Head of caudate nucleus (tissue), 42 donors: Measurements from ENCODE around the gene MMP23B.
"Not testable (repeated sequence)": the region's sequence is repeated elsewhere in the genome, so short reads cannot be mapped to it uniquely, and the experiment has no call there.

ENCODE experiments used
- DNase-seq, 42 donors: peaks; one replicate each; pipeline versions ENCODE4 v3.0.0 to v3.0.0-alpha.2; 2020 to 2021; ENCODE audit warnings: mixed read lengths in 7 of 42
- intact Hi-C: fragments of 100-400 bp; cut with DNase I; formaldehyde crosslinking; loops from one replicate; pipeline ENCODE4 v1.15.0; 2022

The MMP23B gene

GRCh38 chr1:1631782-1632420 is at the start of gene MMP23B:
MMP23B (plus strand) TSS chr1:1632173; CDS start chr1:1632219, 46 bp downstream.
- peak in 1 of 42 donors; percentile 12 for DNase-seq
- intact Hi-C loops = no loop called here

GRCh38 chr1:1582585-1583346 is 49.2 kb upstream of the MMP23B start:
- intact Hi-C loops = no loop called here
- DNase-seq = no peak

GRCh38 chr1:1583347-1584010 is 48.5 kb upstream of the MMP23B start:
- DNase-seq = no peak
- intact Hi-C loops = no loop called here

GRCh38 chr1:1591452-1591851 is 40.5 kb upstream of the MMP23B start:
- intact Hi-C loops = no loop called here
- DNase-seq = no peak

- intact Hi-C loops = no loop called here
- DNase-seq = no peak
These were observed 38.0 kb upstream of the MMP23B start for GRCh38 chr1:1593834-1594601.

- intact Hi-C loops = no loop called here
These were observed 37.2 kb upstream of the MMP23B start for GRCh38 chr1:1594602-1595260.

GRCh38 chr1:1595341-1595740 is 36.6 kb upstream of the MMP23B start:
- DNase-seq, intact Hi-C loops: not testable (repeated sequence)

More at GRCh38 chr1:1594602-1595260, 37.2 kb upstream of the MMP23B start:
- DNase-seq = no peak

GRCh38 chr1:1596493-1597274 is 35.3 kb upstream of the MMP23B start:
- DNase-seq = no peak
- intact Hi-C loops = no loop called here

GRCh38 chr1:1597275-1597930 is 34.6 kb upstream of the MMP23B start:
- intact Hi-C loops = no loop called here

GRCh38 chr1:1598051-1598719 is 33.8 kb upstream of the MMP23B start:
- intact Hi-C loops = no loop called here
- no peak for DNase-seq

More at GRCh38 chr1:1597275-1597930, 34.6 kb upstream of the MMP23B start:
- no peak for DNase-seq

- intact Hi-C loops = no loop called here
- no peak for DNase-seq
These were observed 33.3 kb upstream of the MMP23B start for GRCh38 chr1:1598720-1599029.

- intact Hi-C loops = no loop called here
- peak in 20 of 42 donors; percentile 12 to 57 (median 26) for DNase-seq
These were observed 32.7 kb upstream of the MMP23B start for GRCh38 chr1:1599030-1599934.

- intact Hi-C loops = no loop called here
- peak in 2 of 42 donors; percentile 35 to 42 for DNase-seq
These were observed 31.8 kb upstream of the MMP23B start, which contains the start of gene FNDC10 for GRCh38 chr1:1599935-1600860. FNDC10 (minus strand) TSS chr1:1600135; CDS start chr1:1600015, 120 bp downstream.

- no peak for DNase-seq
- intact Hi-C loops = no loop called here
These were observed 31.0 kb upstream of the MMP23B start for GRCh38 chr1:1600861-1601563.
